Measurements from ENCODE around the gene FBXO2.

FBXO2 gene

GRCh38 chr1:11671205-11671543 is 16.9 kb upstream of the FBXO2 start:
- TF ChIP-seq SIN3A (IDR thresholded peaks at IDR 0.05; ENCODE audit: borderline replicate concordance, insufficient read depth, low read length): no peak
- TF ChIP-seq FOXP2 (optimal IDR thresholded peaks at IDR 0.05; ENCODE audit: borderline replicate concordance, extremely low read depth, extremely low read length, insufficient read depth): no peak
- TF ChIP-seq TAF1 (IDR thresholded peaks at IDR 0.05; ENCODE audit: borderline replicate concordance, insufficient read depth, low read length): no peak
- no peak for TF ChIP-seq POLR2AphosphoS5 (IDR thresholded peaks at IDR 0.05; ENCODE audit: low read depth, low read length)
- TF ChIP-seq REST (IDR thresholded peaks at IDR 0.05; ENCODE audit: insufficient read depth in 1 of 2, low read depth in 2 of 2, low read length in 2 of 2): no peak

GRCh38 chr1:11670747-11671146 is 16.5 kb upstream of the FBXO2 start:
- TF ChIP-seq FOXP2 (optimal IDR thresholded peaks at IDR 0.05; ENCODE audit: borderline replicate concordance, extremely low read depth, extremely low read length, insufficient read depth) (no peak), TAF1 (IDR thresholded peaks at IDR 0.05; ENCODE audit: borderline replicate concordance, insufficient read depth, low read length) (no peak), POLR2AphosphoS5 (IDR thresholded peaks at IDR 0.05; ENCODE audit: low read depth, low read length) (no peak), REST (IDR thresholded peaks at IDR 0.05; ENCODE audit: insufficient read depth in 1 of 2, low read depth in 2 of 2, low read length in 2 of 2) (no peak), SIN3A (IDR thresholded peaks at IDR 0.05; ENCODE audit: borderline replicate concordance, insufficient read depth, low read length) (no peak)

- TF ChIP-seq REST (IDR thresholded peaks at IDR 0.05; ENCODE audit: insufficient read depth in 1 of 2, low read depth in 2 of 2, low read length in 2 of 2) (no peak), POLR2AphosphoS5 (IDR thresholded peaks at IDR 0.05; ENCODE audit: low read depth, low read length) (no peak), TAF1 (IDR thresholded peaks at IDR 0.05; ENCODE audit: borderline replicate concordance, insufficient read depth, low read length) (no peak), FOXP2 (optimal IDR thresholded peaks at IDR 0.05; ENCODE audit: borderline replicate concordance, extremely low read depth, extremely low read length, insufficient read depth) (no peak), SIN3A (IDR thresholded peaks at IDR 0.05; ENCODE audit: borderline replicate concordance, insufficient read depth, low read length) (no peak)
Measured at GRCh38 chr1:11668516-11668915, 14.3 kb upstream of the FBXO2 start.

GRCh38 chr1:11664336-11665065 is 10.3 kb upstream of the FBXO2 start:
- no peak for TF ChIP-seq SIN3A (IDR thresholded peaks at IDR 0.05; ENCODE audit: borderline replicate concordance, insufficient read depth, low read length)

- TF ChIP-seq TAF1 (IDR thresholded peaks at IDR 0.05; ENCODE audit: borderline replicate concordance, insufficient read depth, low read length) (no peak), SIN3A (IDR thresholded peaks at IDR 0.05; ENCODE audit: borderline replicate concordance, insufficient read depth, low read length) (no peak), REST (IDR thresholded peaks at IDR 0.05; ENCODE audit: insufficient read depth in 1 of 2, low read depth in 2 of 2, low read length in 2 of 2) (no peak), FOXP2 (optimal IDR thresholded peaks at IDR 0.05; ENCODE audit: borderline replicate concordance, extremely low read depth, extremely low read length, insufficient read depth) (no peak), POLR2AphosphoS5 (IDR thresholded peaks at IDR 0.05; ENCODE audit: low read depth, low read length) (no peak)
Measured at GRCh38 chr1:11661103-11661502, 6.9 kb upstream of the FBXO2 start.
